ENCODE results near the gene SYNM. TPM values are rescaled to one million over a fixed set of nuclear protein-coding genes. Genes with fewer than 3 reads are reported as not detected.

SYNM gene
- total and polyA plus RNA-seq, 2 donors (not counting 1 experiment from before 2014, with no cell fraction given): 0.04 to 0.27 TPM

GRCh38 chr15:99115300-99116215 lies 10.7 kb downstream of the SYNM start:
- ATAC-seq (ENCODE audit: low read depth) (no peak), DNase-seq (no peak)
- Histone ChIP-seq H3K27ac (ENCODE audit: low read length in 2 of 2) (no peak overlapping the region), H3K4me2 (replicated peaks; ENCODE audit: low read depth, low read length, poor library complexity, severe bottlenecking) (no peak overlapping the region), H2AFZ (ENCODE audit: insufficient read depth, low read depth, low read length, poor library complexity, severe bottlenecking) (no peak overlapping the region), H3K4me1 (ENCODE audit: control insufficient read depth in 2 of 2, insufficient read depth in 2 of 2, low read length in 2 of 2) (no peaks in the 10 kb centered on the region), H3K79me2 (ENCODE audit: control insufficient read depth, insufficient read depth, low read length) (no peaks in the 10 kb centered on the region), H3K9ac (ENCODE audit: low read length) (no peak overlapping the region), H3K27me3 (replicated peaks in 1 of 4; ENCODE audit: control extremely low read depth in 1 of 4, control insufficient read depth in 3 of 4, insufficient read depth in 4 of 4, low read length in 3 of 4) (no peaks in the 10 kb centered on the region), H3K36me3 (replicated peaks in 1 of 2; ENCODE audit: control extremely low read depth in 1 of 2, control insufficient read depth in 1 of 2, extremely low read depth in 1 of 2, insufficient read depth in 2 of 2, low read length in 1 of 2) (no peaks in the 10 kb centered on the region), H3K9me3 (ENCODE audit: control extremely low read depth in 1 of 3, control insufficient read depth in 2 of 3, insufficient read depth in 1 of 3, low read length in 2 of 3) (no peaks in the 10 kb centered on the region), H3K4me3 (ENCODE audit: control extremely low read depth in 1 of 5, extremely low read depth in 1 of 5, insufficient read depth in 1 of 5, low read depth in 2 of 5, low read length in 4 of 5) (no peak overlapping the region), H4K20me1 (ENCODE audit: control insufficient read depth, insufficient read depth, low read length, poor library complexity, severe bottlenecking) (no peaks in the 10 kb centered on the region)
- Mint-ChIP-seq H3K27ac (no peak overlapping the region), H3K9me3 (ENCODE audit: insufficient read depth) (no peaks in the 10 kb centered on the region), H3K4me1 (no peaks in the 10 kb centered on the region), H3K4me3 (no peak overlapping the region), H3K27me3 (peaks cover 6% of the 10 kb centered on the region)
- ChIA-PET CTCF (no interaction called here), POLR2A (no interaction called here)
- TF ChIP-seq EZH2 (IDR thresholded peaks at IDR 0.05; ENCODE audit: borderline replicate concordance, insufficient read depth, low read depth, low read length, poor library complexity, severe bottlenecking): no peak
- no peak for TF ChIP-seq CTCF (IDR thresholded peaks at IDR 0.05)
- WGBS (ENCODE audit: insufficient coverage): 75% methylated on average over 10 of the region's 11 CpGs
- intact Hi-C loops (cut with micrococcal nuclease): no loop called here

- whole genome bisulfite sequencing (ENCODE audit: insufficient coverage): 82% methylated on average over 8 of the region's 8 CpGs
- ChIA-PET CTCF (no interaction called here), POLR2A (no interaction called here)
- no peaks in the 10 kb centered on the region for H4K20me1 ChIP-seq (ENCODE audit: control insufficient read depth, insufficient read depth, low read length, poor library complexity, severe bottlenecking)
- no peak overlapping the region for H3K27ac ChIP-seq (ENCODE audit: low read length in 2 of 2)
- H3K36me3 ChIP-seq (replicated peaks in 1 of 2; ENCODE audit: control extremely low read depth in 1 of 2, control insufficient read depth in 1 of 2, extremely low read depth in 1 of 2, insufficient read depth in 2 of 2, low read length in 1 of 2): no peaks in the 10 kb centered on the region
- H3K4me3 ChIP-seq (ENCODE audit: control extremely low read depth in 1 of 5, extremely low read depth in 1 of 5, insufficient read depth in 1 of 5, low read depth in 2 of 5, low read length in 4 of 5): no peak overlapping the region
- no peak overlapping the region for H2AFZ ChIP-seq (ENCODE audit: insufficient read depth, low read depth, low read length, poor library complexity, severe bottlenecking)
- no peak overlapping the region for H3K4me3 Mint-ChIP-seq
- no peaks in the 10 kb centered on the region for H3K9me3 Mint-ChIP-seq (ENCODE audit: insufficient read depth)
- H3K27me3 ChIP-seq (replicated peaks in 1 of 4; ENCODE audit: control extremely low read depth in 1 of 4, control insufficient read depth in 3 of 4, insufficient read depth in 4 of 4, low read length in 3 of 4): no peaks in the 10 kb centered on the region
- no peaks in the 10 kb centered on the region for H3K9me3 ChIP-seq (ENCODE audit: control extremely low read depth in 1 of 3, control insufficient read depth in 2 of 3, insufficient read depth in 1 of 3, low read length in 2 of 3)
- no peaks in the 10 kb centered on the region for H3K79me2 ChIP-seq (ENCODE audit: control insufficient read depth, insufficient read depth, low read length)
- H3K4me2 ChIP-seq (replicated peaks; ENCODE audit: low read depth, low read length, poor library complexity, severe bottlenecking): no peak overlapping the region
- TF ChIP-seq CTCF (IDR thresholded peaks at IDR 0.05): no peak
- no peak for TF ChIP-seq EZH2 (IDR thresholded peaks at IDR 0.05; ENCODE audit: borderline replicate concordance, insufficient read depth, low read depth, low read length, poor library complexity, severe bottlenecking)
- intact Hi-C loops (cut with micrococcal nuclease): no loop called here
- H3K9ac ChIP-seq (ENCODE audit: low read length): no peak overlapping the region
- no peaks in the 10 kb centered on the region for H3K4me1 Mint-ChIP-seq
- no peak overlapping the region for H3K27ac Mint-ChIP-seq
- DNase-seq: no peak
- ATAC-seq (ENCODE audit: low read depth): no peak
- no peaks in the 10 kb centered on the region for H3K4me1 ChIP-seq (ENCODE audit: control insufficient read depth in 2 of 2, insufficient read depth in 2 of 2, low read length in 2 of 2)
- H3K27me3 Mint-ChIP-seq: peaks cover 11% of the 10 kb centered on the region
Observed at GRCh38 chr15:99117111-99117510, 12.2 kb downstream of the SYNM start.
